SK-N-SH (cell line): ENCODE results near the gene MEGF10. TPM values are rescaled to one million over a fixed set of nuclear protein-coding genes. Genes with fewer than 3 reads are reported as not detected.

Experiments
- CTCF ChIA-PET: fragments of 300-600, 350-600 bp; formaldehyde crosslinking; extraction: SDS; loops from one replicate; lab custom pipeline; 2021; lab: Yijun Ruan, JAX
- POLR2A ChIA-PET: fragments of 350-600 bp; sonication (Branson Sonifier 250); formaldehyde crosslinking; extraction: SDS; loops from one replicate; lab custom pipeline; 2020; ENCODE audit warnings: antibody characterized with exemption, inconsistent platforms; lab: Yijun Ruan, JAX
- DNase-seq: peaks from one replicate; pipeline ENCODE4 v3.0.0; 2012
- H2AFZ ChIP-seq: fragments of 200-600 bp; sonication (generic); 2 replicates; pipeline ENCODE4 v1.8.1; 2016; ENCODE audit warnings: antibody characterized with exemption, mild to moderate bottlenecking, low read depth
- H3F3A ChIP-seq: fragments of 200-600 bp; sonication (generic); replicated peaks from 2 replicates; pipeline ENCODE3; 2016; ENCODE audit warnings: antibody characterized with exemption, mild to moderate bottlenecking; ENCODE audit not compliant: insufficient read depth
- H3K27ac ChIP-seq, 2 experiments: fragments of 200-500 bp in 1 of 2; fragments of 200-600 bp in 1 of 2; sonication (Bioruptor generic) in 1 of 2; sonication (generic), shearing (Covaris generic) in 1 of 2; 2 replicates each; pipeline versions ENCODE4 v1.5.1 to v1.6.1; 2014 to 2016; ENCODE audit warnings: low read depth in 2 of 2, inconsistent platforms in 1 of 2, low read length in 1 of 2, mild to moderate bottlenecking in 1 of 2, mixed read lengths in 1 of 2
- H3K27me3 ChIP-seq: fragments of 200-600 bp; sonication (generic), shearing (Covaris generic); 2 replicates; pipeline ENCODE4 v1.6.1; 2016; ENCODE audit warnings: mixed run types; ENCODE audit not compliant: insufficient read depth
- H3K36me3 ChIP-seq, 2 experiments: fragments of 200-500 bp in 1 of 2; fragments of 200-600 bp in 1 of 2; sonication (Bioruptor generic) in 1 of 2; sonication (generic) in 1 of 2; replicated peaks in 1 of 2; 2 replicates each; pipeline versions ENCODE3 to v1.5.1; 2014 to 2016; ENCODE audit warnings: low read length in 1 of 2, mild to moderate bottlenecking in 1 of 2; ENCODE audit not compliant: insufficient read depth in 2 of 2, control insufficient read depth in 1 of 2
- H3K4me1 ChIP-seq, 2 experiments: fragments of 200-500 bp in 1 of 2; fragments of 200-600 bp in 1 of 2; sonication (Bioruptor generic) in 1 of 2; sonication (generic), shearing (Covaris generic) in 1 of 2; 2 replicates each; pipeline versions ENCODE4 v1.5.1 to v1.6.1; 2014 to 2016; ENCODE audit warnings: low read depth in 1 of 2, low read length in 1 of 2, mixed run types in 1 of 2; ENCODE audit not compliant: insufficient read depth in 2 of 2, control insufficient read depth in 1 of 2
- H3K4me2 ChIP-seq: fragments of 200-600 bp; sonication (generic), shearing (Covaris generic); 2 replicates; pipeline ENCODE4 v1.6.1; 2017; ENCODE audit warnings: mixed run types
- H3K4me3 ChIP-seq, 2 experiments: fragments of 200-500 bp in 1 of 2; fragments of 200-600 bp in 1 of 2; sonication (Bioruptor generic) in 1 of 2; sonication (generic), shearing (Covaris generic) in 1 of 2; 2 replicates each; pipeline versions ENCODE4 v1.5.1 to v1.8.1; 2014 to 2016; ENCODE audit warnings: low read depth in 2 of 2, inconsistent platforms in 1 of 2, low read length in 1 of 2, mild to moderate bottlenecking in 1 of 2, mixed read lengths in 1 of 2, moderate library complexity in 1 of 2
- H3K79me2 ChIP-seq: fragments of 200-600 bp; sonication (generic); 2 replicates; pipeline ENCODE4 v1.8.1; 2017; ENCODE audit warnings: mild to moderate bottlenecking; ENCODE audit not compliant: insufficient read depth
- H3K9ac ChIP-seq: fragments of 200-600 bp; sonication (generic); 2 replicates; pipeline ENCODE4 v1.6.1; 2017; ENCODE audit warnings: mixed run types
- H3K9me2 ChIP-seq: fragments of 200-600 bp; sonication (generic); 2 replicates; pipeline ENCODE4 v1.6.1; 2017; ENCODE audit warnings: mixed run types
- H3K9me3 ChIP-seq: fragments of 200-600 bp; sonication (generic); 2 replicates; pipeline ENCODE4 v1.6.1; 2017; ENCODE audit warnings: mixed run types, mild to moderate bottlenecking, moderate library complexity
- H4K20me1 ChIP-seq: fragments of 200-600 bp; sonication (generic); 2 replicates; pipeline ENCODE4 v1.6.1; 2017; ENCODE audit warnings: mild to moderate bottlenecking, mixed run types; ENCODE audit not compliant: insufficient read depth
- CHD2 ChIP-seq: fragments of 150-350 bp; IDR thresholded peaks from 2 replicates; pipeline ENCODE4 v1.6.1; 2018; ENCODE audit warnings: low read length; ENCODE audit not compliant: partially characterized antibody
- ELF1 ChIP-seq: IDR thresholded peaks from 2 replicates; pipeline ENCODE4 v1.4.0; 2012
- EP300 ChIP-seq, 2 experiments: IDR thresholded peaks; 2 replicates each; pipeline versions ENCODE4 v1.4.0 to v1.6.1; 2012; ENCODE audit warnings: borderline replicate concordance in 1 of 2, low read depth in 1 of 2, low read length in 1 of 2
- FOXJ3 ChIP-seq: sonication (generic); formaldehyde crosslinking; IDR thresholded peaks from 2 replicates; pipeline ENCODE4 v1.5.1; 2020; ENCODE audit warnings: mild to moderate bottlenecking, missing genetic modification reagents
- FOXM1 ChIP-seq: IDR thresholded peaks from 2 replicates; pipeline ENCODE4 v1.4.0; 2012; ENCODE audit warnings: low read depth, mild to moderate bottlenecking
- GATA2 ChIP-seq: sonication (generic); formaldehyde crosslinking; IDR thresholded peaks from 2 replicates; pipeline ENCODE4 v1.5.0; 2020; ENCODE audit warnings: mild to moderate bottlenecking, missing genetic modification reagents
- MEF2A ChIP-seq: IDR thresholded peaks from 2 replicates; pipeline ENCODE4 v1.4.0; 2012; ENCODE audit warnings: low read depth, borderline replicate concordance
- NRF1 ChIP-seq: IDR thresholded peaks from 2 replicates; pipeline ENCODE4 v1.6.1; 2012; ENCODE audit warnings: low read depth, mild to moderate bottlenecking, low read length
- RAD21 ChIP-seq: IDR thresholded peaks from 2 replicates; pipeline ENCODE4 v1.6.1; 2012; ENCODE audit warnings: mild to moderate bottlenecking, low read length
- RXRA ChIP-seq: IDR thresholded peaks from 2 replicates; pipeline ENCODE4 v1.4.0; 2012; ENCODE audit warnings: low read depth, mild to moderate bottlenecking, borderline replicate concordance
- WGBS: methylation state at CpG from one replicate; pipeline ENCODE4 v1.1.6; 2017; ENCODE audit warnings: low lambda C conversion rate; 5-methylcytosine and 5-hydroxymethylcytosine counted together
- polyA plus RNA-seq, 3 experiments: library from polyadenylated mRNA; depleted of rRNA; stranded (reverse); fragments of >200 nt; gene quantifications; 2 replicates each; pipeline ENCODE4 v1.2.3, GENCODE V29; 2012
- TF ChIP-seq, protein P1 (sequence below): IDR thresholded peaks from 2 replicates; pipeline ENCODE4 v1.6.1; 2012; ENCODE audit warnings: mild to moderate bottlenecking, low read depth, low read length, moderate library complexity
- TF ChIP-seq, protein P2 (sequence below): IDR thresholded peaks from 2 replicates; pipeline ENCODE4 v1.4.0; 2012; ENCODE audit warnings: low read depth
- TF ChIP-seq, protein P3 (sequence below): IDR thresholded peaks from 2 replicates; pipeline ENCODE4; 2012
- TF ChIP-seq, protein P4 (sequence below): fragments of 150-350 bp; IDR thresholded peaks from 2 replicates; pipeline ENCODE4 v1.6.1; 2016; ENCODE audit warnings: mild to moderate bottlenecking, low read depth, low read length
- TF ChIP-seq, protein P5 (sequence below): IDR thresholded peaks from 2 replicates; pipeline ENCODE4 v1.4.0; 2012; ENCODE audit warnings: low read depth, borderline replicate concordance

The MEGF10 gene
- polyA plus RNA-seq, 1 of the 3 experiments (the other 2 are of a cell fraction) = 1.1 TPM

DNA sequence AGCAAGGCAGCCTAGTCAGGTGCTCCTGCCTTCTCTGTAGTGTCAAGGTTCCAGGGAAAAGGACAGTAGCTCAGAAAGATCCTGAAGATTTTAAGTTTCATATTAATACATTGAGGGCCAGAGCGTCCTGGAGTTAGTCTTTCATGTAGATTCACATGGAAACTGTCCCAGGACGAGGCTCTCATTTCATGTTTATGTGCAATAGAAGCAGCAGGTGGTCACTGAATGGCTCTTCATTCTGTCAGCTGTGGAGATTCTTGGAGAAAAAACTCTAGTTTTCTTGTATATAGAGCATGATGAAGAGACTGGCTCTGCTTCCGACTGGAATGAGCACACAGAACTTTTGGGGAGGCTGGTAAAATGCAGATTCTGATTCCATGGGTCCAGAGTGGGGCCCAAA, 54.3 kb downstream of the MEGF10 start:
- no peak for DNase-seq
- H3K9ac ChIP-seq = no peak overlapping the region
- no peaks in the 10 kb centered on the region for H3K9me3 ChIP-seq
- TF ChIP-seq, protein P1, sequence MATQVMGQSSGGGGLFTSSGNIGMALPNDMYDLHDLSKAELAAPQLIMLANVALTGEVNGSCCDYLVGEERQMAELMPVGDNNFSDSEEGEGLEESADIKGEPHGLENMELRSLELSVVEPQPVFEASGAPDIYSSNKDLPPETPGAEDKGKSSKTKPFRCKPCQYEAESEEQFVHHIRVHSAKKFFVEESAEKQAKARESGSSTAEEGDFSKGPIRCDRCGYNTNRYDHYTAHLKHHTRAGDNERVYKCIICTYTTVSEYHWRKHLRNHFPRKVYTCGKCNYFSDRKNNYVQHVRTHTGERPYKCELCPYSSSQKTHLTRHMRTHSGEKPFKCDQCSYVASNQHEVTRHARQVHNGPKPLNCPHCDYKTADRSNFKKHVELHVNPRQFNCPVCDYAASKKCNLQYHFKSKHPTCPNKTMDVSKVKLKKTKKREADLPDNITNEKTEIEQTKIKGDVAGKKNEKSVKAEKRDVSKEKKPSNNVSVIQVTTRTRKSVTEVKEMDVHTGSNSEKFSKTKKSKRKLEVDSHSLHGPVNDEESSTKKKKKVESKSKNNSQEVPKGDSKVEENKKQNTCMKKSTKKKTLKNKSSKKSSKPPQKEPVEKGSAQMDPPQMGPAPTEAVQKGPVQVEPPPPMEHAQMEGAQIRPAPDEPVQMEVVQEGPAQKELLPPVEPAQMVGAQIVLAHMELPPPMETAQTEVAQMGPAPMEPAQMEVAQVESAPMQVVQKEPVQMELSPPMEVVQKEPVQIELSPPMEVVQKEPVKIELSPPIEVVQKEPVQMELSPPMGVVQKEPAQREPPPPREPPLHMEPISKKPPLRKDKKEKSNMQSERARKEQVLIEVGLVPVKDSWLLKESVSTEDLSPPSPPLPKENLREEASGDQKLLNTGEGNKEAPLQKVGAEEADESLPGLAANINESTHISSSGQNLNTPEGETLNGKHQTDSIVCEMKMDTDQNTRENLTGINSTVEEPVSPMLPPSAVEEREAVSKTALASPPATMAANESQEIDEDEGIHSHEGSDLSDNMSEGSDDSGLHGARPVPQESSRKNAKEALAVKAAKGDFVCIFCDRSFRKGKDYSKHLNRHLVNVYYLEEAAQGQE = no peak
- no peak for TF ChIP-seq RAD21
- no peak for TF ChIP-seq RXRA
- no peak for TF ChIP-seq GATA2
- no peak for TF ChIP-seq CHD2
- no peak for TF ChIP-seq FOXJ3 (CRISPR knock-in tag)
- TF ChIP-seq, protein P2, sequence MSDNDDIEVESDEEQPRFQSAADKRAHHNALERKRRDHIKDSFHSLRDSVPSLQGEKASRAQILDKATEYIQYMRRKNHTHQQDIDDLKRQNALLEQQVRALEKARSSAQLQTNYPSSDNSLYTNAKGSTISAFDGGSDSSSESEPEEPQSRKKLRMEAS = no peak
- TF ChIP-seq EP300 (IDR thresholded peaks at IDR 0.05; ENCODE audit: borderline replicate concordance in 1 of 2, low read depth in 1 of 2, low read length in 1 of 2) = no peak
- TF ChIP-seq, protein P3, sequence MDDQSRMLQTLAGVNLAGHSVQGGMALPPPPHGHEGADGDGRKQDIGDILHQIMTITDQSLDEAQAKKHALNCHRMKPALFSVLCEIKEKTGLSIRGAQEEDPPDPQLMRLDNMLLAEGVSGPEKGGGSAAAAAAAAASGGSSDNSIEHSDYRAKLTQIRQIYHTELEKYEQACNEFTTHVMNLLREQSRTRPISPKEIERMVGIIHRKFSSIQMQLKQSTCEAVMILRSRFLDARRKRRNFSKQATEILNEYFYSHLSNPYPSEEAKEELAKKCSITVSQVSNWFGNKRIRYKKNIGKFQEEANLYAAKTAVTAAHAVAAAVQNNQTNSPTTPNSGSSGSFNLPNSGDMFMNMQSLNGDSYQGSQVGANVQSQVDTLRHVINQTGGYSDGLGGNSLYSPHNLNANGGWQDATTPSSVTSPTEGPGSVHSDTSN = no peak
- no peak for TF ChIP-seq FOXM1
- TF ChIP-seq, protein P4, sequence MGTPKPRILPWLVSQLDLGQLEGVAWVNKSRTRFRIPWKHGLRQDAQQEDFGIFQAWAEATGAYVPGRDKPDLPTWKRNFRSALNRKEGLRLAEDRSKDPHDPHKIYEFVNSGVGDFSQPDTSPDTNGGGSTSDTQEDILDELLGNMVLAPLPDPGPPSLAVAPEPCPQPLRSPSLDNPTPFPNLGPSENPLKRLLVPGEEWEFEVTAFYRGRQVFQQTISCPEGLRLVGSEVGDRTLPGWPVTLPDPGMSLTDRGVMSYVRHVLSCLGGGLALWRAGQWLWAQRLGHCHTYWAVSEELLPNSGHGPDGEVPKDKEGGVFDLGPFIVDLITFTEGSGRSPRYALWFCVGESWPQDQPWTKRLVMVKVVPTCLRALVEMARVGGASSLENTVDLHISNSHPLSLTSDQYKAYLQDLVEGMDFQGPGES = no peak
- TF ChIP-seq NRF1 = no peak
- TF ChIP-seq ELF1 = no peak
- TF ChIP-seq, protein P5, sequence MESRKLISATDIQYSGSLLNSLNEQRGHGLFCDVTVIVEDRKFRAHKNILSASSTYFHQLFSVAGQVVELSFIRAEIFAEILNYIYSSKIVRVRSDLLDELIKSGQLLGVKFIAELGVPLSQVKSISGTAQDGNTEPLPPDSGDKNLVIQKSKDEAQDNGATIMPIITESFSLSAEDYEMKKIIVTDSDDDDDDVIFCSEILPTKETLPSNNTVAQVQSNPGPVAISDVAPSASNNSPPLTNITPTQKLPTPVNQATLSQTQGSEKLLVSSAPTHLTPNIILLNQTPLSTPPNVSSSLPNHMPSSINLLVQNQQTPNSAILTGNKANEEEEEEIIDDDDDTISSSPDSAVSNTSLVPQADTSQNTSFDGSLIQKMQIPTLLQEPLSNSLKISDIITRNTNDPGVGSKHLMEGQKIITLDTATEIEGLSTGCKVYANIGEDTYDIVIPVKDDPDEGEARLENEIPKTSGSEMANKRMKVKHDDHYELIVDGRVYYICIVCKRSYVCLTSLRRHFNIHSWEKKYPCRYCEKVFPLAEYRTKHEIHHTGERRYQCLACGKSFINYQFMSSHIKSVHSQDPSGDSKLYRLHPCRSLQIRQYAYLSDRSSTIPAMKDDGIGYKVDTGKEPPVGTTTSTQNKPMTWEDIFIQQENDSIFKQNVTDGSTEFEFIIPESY = no peak
- TF ChIP-seq MEF2A = no peak
- ChIA-PET CTCF (interaction anchor here (1.0 kb wide), 2 partner anchors 11 to 96 kb away, joined by 3 read pairs; no protein-coding TSS in a partner anchor), POLR2A (no interaction called here)
- no peak overlapping the region for H2AFZ ChIP-seq
- H3K27ac ChIP-seq = no peak overlapping the region
- no peaks in the 10 kb centered on the region for H3K4me1 ChIP-seq
- H3K27me3 ChIP-seq = no peaks in the 10 kb centered on the region
- no peak overlapping the region for H3K4me3 ChIP-seq
- H3K4me2 ChIP-seq = no peak overlapping the region
- WGBS = 71% methylated on average over 3 of the region's 3 CpGs
- H3F3A ChIP-seq = no peaks in the 10 kb centered on the region
- H3K79me2 ChIP-seq = no peaks in the 10 kb centered on the region
- H3K36me3 ChIP-seq = no peaks in the 10 kb centered on the region
- no peaks in the 10 kb centered on the region for H3K9me2 ChIP-seq
- no peaks in the 10 kb centered on the region for H4K20me1 ChIP-seq
